ENCODE results near the gene SEC24A.
"Not testable (repeated sequence)": the region's sequence is repeated elsewhere in the genome, so short reads cannot be mapped to it uniquely, and the experiment has no call there.

Gene SEC24A

DNA sequence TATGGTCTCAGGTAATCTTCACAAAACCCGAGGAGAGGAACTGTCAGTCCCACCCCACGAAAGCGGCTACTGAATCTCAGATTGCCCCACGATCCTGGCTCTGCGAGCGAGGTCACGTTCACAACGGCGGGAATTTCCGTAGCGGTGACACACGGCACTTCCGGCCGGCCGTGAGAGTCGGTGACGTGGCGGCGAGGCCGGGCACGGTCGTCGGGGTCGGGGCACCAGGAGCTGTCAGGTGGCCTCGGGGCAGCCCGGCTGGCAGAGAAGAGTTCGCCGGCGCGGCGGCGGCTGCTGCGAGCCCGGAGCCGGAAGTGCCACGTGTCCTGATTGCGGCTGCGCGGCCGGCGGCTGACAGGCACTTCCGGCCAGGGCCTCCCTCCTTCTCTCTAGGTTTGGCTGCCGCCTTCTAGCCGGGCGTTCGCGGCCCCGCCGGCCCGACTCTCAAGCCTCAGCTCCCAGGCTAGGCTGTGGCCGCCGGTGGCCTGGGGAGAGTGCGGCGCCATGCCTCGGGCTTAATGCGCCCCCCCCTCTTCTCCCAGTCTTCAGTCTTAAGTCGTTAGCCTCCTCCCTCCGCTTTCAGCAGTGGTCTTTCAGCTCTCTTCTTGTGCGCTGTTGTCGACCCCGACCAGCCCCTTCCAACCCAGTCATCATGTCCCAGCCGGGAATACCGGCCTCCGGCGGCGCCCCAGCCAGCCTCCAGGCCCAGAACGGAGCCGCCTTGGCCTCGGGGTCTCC, at the start of gene SEC24A:
SEC24A (plus strand) TSS at position 361 of the 738 bp plus-strand sequence; CDS start at position 653, 292 bp downstream.
- DNase-seq = peak; percentile 34

DNA sequence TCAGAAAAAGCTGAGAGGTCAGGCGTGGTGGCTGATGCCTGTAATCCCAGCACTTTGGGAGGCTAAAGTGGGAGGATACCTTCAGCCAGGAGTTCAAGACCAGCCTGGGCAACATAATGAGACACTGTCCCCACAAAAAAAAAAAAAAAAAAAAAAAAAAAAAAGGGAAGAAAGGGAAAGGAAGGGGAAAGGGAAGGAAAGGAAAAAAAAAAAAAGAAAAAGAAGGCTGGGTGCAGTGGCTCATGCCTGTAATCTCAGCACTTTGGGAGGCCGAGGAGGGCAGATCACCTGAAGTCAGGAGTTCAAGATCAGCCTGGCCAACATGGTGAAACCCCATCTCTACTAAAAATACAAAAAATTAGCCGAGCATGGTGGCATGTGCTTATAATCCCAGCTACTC, 48.8 kb upstream of the SEC24A start:
- not testable (repeated sequence) for DNase-seq

DNA sequence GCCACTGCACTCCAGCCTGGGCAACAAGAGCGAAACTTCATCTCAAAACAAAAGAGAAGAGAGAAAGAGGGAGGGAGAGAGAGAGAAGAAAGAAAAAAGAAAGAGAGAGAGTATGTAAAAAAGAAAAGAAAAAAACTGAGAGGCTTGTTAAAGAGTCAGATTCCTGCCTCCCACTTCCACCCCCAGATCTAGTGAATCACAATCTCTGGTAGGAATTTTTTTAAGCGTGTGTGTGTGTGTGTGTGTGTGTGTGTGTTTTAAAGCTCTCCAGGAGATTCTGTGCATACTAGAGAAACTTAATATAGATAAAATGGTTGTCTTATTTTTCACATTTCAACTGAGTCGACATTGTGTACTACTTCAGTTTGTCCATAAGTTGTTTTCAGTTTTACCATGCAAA, 48.0 kb upstream of the SEC24A start:
- no peak for DNase-seq

- no peak for DNase-seq
These were observed 45.5 kb upstream of the SEC24A start for GRCh38 chr5:134603059-134603458.

- DNase-seq = no peak
These were observed 43.7 kb upstream of the SEC24A start for GRCh38 chr5:134604908-134605307.

DNA sequence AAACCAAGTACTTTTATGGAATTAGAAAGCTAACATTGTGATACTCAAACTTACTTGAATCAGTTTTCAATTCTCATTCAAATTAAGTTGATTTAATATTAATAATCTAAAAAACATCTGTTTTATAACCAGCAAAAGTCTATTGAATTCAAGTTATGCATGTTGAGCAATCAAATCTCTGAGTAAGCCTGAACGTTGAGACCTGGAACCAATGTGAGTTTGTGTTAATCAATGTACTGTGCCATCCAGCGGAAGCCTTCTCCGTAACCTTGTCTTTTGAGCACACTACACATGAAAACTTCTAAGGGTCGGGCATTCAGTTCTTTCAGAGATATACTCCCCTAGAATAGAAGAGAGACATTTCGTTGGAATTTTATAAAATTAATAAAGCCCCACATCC, 41.9 kb upstream of the SEC24A start:
- DNase-seq = no peak

GRCh38 chr5:134608555-134608954, 40.0 kb upstream of the SEC24A start:
- no peak for DNase-seq

- DNase-seq = no peak
These were observed 39.2 kb upstream of the SEC24A start for GRCh38 chr5:134609232-134609851.

GRCh38 chr5:134610725-134611124, 37.9 kb upstream of the SEC24A start:
- no peak for DNase-seq

- DNase-seq = no peak
These were observed 37.1 kb upstream of the SEC24A start for GRCh38 chr5:134611515-134611914.

GRCh38 chr5:134614450-134615085, 34.0 kb upstream of the SEC24A start:
- DNase-seq = no peak

DNA sequence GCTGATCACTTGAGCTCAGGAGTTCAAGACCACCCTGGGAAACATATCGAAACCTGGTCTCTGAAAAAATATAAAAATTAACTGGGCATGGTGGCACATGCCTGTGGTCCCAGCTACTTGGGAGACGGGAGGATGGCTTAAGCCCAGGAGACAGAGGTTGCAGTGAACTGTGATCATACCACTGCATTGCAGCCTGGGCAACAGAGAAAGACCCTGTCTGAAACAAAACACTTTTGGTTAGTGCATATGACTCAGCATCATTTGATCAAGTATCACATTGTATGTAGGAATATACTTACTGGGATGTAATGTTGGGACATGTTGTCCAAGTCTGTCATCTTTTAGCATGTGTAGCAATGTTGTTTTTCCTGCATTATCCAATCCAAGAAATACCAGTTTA, 28.0 kb upstream of the SEC24A start:
- no peak for DNase-seq

- DNase-seq = no peak
These were observed 23.0 kb upstream of the SEC24A start for GRCh38 chr5:134625559-134625958.

DNA sequence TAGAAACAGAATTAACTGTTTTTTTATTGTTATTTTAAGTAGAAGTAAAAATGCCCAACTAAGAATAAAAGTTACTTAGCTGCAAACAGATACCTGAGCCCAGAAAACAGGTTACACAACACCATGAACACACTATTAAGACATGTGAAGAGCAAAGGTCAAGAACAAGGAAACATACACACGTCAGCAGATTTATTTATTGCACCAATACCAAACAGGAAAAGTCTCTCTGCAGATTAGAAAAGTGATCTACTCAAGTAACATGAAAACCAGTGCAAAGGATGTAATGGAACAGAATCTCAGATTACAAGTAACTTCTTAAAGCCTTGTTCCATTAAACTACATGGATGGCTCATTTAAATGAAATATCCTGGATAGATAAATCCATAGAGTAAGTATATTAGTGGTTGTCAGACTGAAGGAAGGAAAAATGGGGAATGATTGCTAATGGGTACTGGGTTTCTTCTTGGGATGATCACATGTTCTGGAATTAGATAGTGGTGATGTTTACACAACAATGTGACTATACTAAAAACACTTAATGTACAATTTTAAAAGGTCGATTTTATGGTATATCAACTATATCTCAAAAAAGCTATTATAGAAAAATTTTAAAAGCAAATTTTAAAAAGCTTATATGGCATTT, 22.1 kb upstream of the SEC24A start:
- no peak for DNase-seq

DNA sequence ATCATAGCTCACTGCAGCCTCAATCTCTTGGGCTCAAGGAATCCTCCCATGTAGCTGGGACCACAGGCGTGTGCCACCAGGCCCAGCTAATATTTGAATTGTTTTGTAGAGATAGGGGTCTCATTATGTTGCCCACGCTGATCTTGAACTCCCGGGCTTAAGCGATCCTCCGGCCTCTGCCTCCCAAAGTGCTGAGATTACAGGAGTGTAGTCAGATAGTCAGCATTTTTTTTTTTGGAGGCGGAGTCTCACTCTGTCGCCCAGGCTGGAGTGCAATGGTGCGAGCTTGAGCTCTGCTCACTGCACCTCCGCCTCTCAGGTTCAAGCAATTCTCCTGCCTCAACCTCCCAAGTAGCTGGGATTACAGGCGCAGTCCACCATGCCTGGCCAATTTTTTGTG, 14.4 kb upstream of the SEC24A start:
- DNase-seq = no peak

GRCh38 chr5:134635366-134635765, 13.2 kb upstream of the SEC24A start:
- not testable (repeated sequence) for DNase-seq

DNA sequence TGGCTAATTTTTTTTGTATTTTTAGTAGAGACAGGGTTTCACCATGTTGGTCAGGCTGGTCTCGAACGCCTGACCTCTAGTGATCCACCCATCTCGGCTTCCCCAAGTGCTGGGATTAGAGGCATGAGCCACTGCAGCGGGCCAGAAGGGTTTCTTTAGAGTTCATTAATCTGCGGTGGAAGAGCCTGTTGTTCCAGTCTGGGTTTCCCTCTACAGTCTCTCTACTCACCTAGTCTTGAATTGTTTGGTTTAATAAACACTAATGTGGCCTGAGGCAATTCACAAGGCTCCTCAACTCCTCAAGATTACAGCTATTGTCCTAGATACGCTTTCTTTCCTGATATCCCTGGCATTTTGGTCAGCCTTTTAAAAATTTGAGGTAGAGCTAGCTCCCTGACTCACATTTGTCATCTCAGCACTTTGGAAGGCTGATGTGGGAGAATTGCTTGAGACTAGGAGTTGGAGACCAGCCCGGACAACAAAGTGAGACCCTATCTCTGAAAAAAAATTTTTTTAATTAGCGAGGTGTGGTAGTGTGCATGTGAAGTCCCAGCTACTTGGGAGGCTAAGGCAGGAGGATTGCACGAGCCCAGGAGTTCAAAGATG, 11.4 kb upstream of the SEC24A start:
- no peak for DNase-seq

DNA sequence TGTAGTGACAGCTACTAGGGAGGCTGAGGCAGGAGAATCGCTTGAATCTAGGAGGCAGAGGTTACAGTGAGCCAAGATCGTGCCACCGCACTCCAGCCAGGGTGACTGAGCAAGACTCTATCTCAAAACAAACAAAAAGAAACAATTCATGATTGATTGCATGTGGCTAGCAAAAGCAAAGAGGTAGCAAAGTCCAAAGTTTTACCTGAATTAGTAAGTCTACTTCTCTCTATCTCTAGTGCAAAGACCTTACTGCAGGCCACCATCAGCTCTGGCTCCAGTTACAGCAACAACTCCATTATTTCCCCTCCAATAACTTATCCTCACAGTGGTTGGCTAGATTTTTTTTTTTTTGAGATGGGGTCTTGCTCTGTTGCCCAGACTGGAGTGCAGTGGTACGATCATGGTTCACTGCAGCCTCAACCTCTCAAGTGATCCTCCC, 9.8 kb upstream of the SEC24A start:
- DNase-seq = no peak

DNA sequence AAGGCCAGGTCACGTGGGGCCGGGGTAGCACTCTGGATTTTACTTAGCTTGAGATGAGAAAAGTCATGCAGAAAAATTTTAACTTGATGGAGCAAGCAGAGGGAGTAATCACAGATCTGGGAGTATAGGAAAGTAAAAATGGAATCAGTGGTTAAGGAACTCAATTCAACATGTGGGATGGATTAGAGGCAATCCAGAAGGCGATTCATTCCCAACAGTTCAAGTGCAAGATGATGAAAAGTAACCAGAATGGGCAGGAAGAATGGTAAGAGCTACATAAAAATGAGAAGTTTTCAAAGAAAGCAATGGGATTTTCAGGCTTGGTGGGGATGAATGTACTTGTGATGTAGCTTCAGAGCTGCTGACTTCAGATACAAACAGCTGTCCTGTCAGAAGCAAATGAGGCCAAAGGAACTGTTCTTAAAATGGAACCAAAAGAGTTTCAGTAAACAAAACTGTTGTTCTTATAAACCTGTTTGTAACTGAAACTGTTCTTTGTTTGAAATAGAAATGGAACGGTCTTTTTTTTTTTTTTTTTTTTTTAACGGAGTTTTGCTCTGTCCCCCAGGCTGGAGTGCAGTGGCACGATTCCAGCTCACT, 5.6 kb upstream of the SEC24A start:
- DNase-seq = no peak

GRCh38 chr5:134647750-134648424, 698 bp upstream of the SEC24A start:
- no peak for DNase-seq

DNA sequence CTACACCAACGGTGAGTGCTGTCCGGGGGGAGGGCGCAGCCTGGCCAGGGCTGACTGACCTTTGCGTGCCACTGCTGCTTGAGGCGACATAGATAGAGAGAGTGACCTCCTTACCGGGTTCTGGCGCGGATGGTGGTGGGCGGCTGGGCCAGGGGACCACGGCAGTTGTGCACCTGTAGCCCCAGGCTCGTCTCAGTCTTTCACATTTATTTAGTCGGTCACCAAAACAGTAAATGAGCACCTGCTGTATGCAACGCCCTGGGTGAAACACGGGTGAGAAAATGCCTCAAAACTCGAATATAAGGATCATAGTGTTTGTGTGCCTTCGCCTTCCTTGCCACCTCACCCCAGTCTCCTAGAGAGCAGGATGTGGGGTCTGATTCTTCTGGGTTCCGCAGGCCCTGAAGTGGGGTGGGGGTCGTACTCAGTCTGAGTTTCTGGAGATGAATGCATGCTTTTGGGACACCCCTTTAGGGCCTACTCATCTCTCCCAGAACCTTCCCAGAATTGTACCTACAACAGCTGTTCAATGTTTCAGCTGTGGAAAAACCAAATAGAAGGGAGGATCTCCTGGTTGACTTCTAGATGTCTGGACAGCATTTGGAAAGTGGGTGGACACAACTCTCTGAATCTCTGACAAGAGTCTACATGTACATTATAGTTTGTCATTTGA, 714 bp downstream of the SEC24A start:
- no peak for DNase-seq

GRCh38 chr5:134650660-134651059, 2.1 kb downstream of the SEC24A start:
- not testable (repeated sequence) for DNase-seq

All from cortex of kidney (tissue), 1 donor.